GM12874 (cell line): ENCODE data around the gene ZCCHC24.

Source experiments
- CTCF ChIP-seq: IDR thresholded peaks from 2 replicates; pipeline ENCODE4 v1.5.1; 2011; ENCODE audit warnings: low read depth, mild to moderate bottlenecking, control low read depth, low read length, moderate library complexity; ENCODE audit not compliant: insufficient read depth

ZCCHC24 gene

GRCh38 chr10:79460687-79461086, 15.3 kb upstream of the ZCCHC24 start:
- no peak for TF ChIP-seq CTCF

GRCh38 chr10:79459243-79459642, 13.8 kb upstream of the ZCCHC24 start:
- TF ChIP-seq CTCF = no peak

DNA sequence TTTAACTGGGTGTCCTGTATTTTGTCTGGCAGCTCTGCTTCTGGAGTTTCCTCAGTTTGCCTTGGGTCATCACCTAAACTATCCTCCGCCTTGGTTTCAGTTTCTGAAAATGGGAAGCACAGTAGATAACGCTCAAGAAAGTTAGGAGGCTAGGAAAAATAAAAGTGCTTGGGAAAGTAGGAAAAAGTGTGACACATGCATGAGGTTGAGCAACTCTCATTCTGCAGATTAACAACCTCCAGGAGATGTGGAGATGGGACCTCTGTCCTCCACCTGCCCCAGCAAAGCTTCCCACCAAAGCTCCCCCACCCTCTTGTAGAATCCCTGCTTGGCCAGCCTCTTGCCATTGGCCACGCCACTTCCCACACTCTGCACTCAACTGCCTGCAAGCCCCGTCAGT, 13.1 kb upstream of the ZCCHC24 start:
- no peak for TF ChIP-seq CTCF

DNA sequence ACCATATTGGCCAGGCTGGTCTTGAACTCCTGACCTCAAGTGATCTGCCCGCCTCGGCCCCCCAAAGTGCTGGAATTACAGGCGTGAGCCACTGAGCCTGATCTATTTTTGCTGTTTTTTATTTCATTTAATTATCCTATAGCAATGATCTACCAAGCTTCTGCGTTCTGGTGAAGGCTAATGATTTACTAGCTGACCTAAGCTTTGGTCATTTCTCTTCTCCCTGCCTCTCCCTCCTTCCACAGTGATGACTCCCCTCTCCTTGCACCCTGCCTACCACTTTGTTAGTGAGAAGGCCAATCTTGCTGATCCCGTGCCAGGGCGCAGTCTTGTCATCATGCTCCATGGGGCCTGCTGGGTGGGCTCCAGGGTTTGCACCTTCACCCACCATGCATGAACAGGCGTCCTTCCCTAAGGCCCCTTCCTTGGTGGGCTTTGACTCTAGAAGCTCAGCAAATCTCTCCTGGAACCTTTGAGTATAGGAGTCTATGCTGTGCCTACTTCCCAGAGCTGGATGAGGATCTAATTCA, 11.9 kb upstream of the ZCCHC24 start:
- no peak for TF ChIP-seq CTCF

DNA sequence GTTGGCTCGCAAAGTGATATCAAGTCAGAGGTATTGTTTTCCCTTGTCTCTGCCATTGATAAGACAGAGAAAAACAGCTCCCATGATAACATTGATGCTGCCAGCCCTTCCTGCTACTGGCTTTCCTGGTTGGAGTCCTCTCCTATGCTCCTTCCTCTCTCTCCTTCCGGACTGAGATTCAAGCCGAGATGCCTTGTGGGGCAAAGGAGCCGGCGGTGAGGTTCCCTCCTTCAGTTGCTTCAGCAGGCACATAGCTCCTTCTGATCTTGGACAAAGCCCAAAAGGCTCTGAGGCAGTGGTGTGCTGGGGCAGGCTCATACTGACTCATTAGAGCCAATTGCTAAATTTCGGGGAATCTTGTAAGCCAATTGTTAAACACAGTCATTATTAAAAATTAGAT, 8.8 kb upstream of the ZCCHC24 start:
- TF ChIP-seq CTCF = no peak

DNA sequence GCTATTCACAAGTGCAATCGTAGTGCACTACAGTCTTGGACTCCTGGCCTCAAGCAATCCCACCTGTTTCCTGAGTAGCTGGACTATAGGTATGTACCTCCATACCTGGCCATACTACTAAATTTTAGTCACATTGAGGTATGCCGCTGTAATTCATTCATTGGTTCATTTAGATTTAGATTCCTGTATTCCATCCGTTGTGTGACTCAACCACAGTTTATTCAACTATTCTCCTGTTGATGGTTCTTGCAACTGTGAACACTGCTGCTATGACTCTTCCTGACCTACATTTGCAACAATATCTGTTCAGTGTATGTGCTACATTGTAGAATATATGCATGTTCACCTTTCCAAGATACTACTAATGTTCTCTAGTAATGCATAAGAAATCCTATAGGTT, 8.0 kb upstream of the ZCCHC24 start:
- no peak for TF ChIP-seq CTCF

GRCh38 chr10:79452174-79452611, 6.8 kb upstream of the ZCCHC24 start:
- TF ChIP-seq CTCF = no peak
